Body of pancreas (tissue), 4 donors: Measurements from ENCODE around the gene PIK3CD. TPM values are rescaled to one million over a fixed set of nuclear protein-coding genes. Genes with fewer than 3 reads are reported as not detected.
"Not testable (repeated sequence)": the region's sequence is repeated elsewhere in the genome, so short reads cannot be mapped to it uniquely, and the experiment has no call there.

Experiments used
- ATAC-seq: fragments of 150-250 bp; one replicate; pipeline ENCODE4 v1.9.1; 2016
- DNase-seq, 4 donors: peaks; one replicate each; pipeline ENCODE4 v3.0.0-alpha.2; 2019
- H3K27ac ChIP-seq, 4 donors: fragments of 200-600 bp; sonication (generic); 1 replicate in 3 of 4; 2 replicates in 1 of 4; pipeline versions ENCODE4 v1.5.1 to v1.6.1; 2016 to 2019; ENCODE audit warnings: mild to moderate bottlenecking in 1 of 4, mixed read lengths in 1 of 4, moderate library complexity in 1 of 4
- H3K27me3 ChIP-seq, 2 donors: fragments of 200-600 bp; sonication (generic); one replicate each; pipeline ENCODE4 v1.6.0; 2016; ENCODE audit warnings: mild to moderate bottlenecking in 1 of 2
- H3K36me3 ChIP-seq, 2 donors: fragments of 200-600 bp; sonication (generic); replicated peaks in 1 of 2; 2 replicates each; pipeline ENCODE4 v1.5.1; 2016; ENCODE audit warnings: low read depth in 2 of 2; ENCODE audit not compliant: insufficient read depth in 1 of 2
- H3K4me1 ChIP-seq: fragments of 200-600 bp; sonication (generic); one replicate; pipeline ENCODE4 v1.6.0; 2016
- H3K4me3 ChIP-seq, 2 donors: fragments of 200-600 bp; sonication (generic); 1 replicate in 1 of 2; 2 replicates in 1 of 2; pipeline ENCODE4 v1.5.1; 2016 to 2019
- H3K9me3 ChIP-seq, 3 donors: fragments of 200-600 bp; sonication (generic); 1 replicate in 2 of 3; 2 replicates in 1 of 3; pipeline ENCODE4 v1.5.1; 2016
- CTCF ChIP-seq, 7 experiments: fragments of 450-650 bp in 4 of 7; fragments of 200-600 bp in 3 of 7; sonication (generic) in 3 of 7; IDR thresholded peaks; one replicate each; pipeline ENCODE4 v1.5.1; 2016 to 2019; ENCODE audit warnings: antibody characterized with exemption in 7 of 7
- POLR2A ChIP-seq, 3 donors: fragments of 450-650 bp; IDR thresholded peaks; one replicate each; pipeline ENCODE4 v1.6.1; 2016; ENCODE audit warnings: antibody characterized with exemption in 3 of 3, mild to moderate bottlenecking in 2 of 3
- WGBS, 2 donors: methylation state at CpG; one replicate each; pipeline ENCODE4 v1.1.5; 2017; 5-methylcytosine and 5-hydroxymethylcytosine counted together
- intact Hi-C: fragments of 100-400 bp; cut with DNase I; formaldehyde crosslinking; loops from one replicate; pipeline ENCODE4 v1.15.1; 2023
- total RNA-seq, 2 donors: library from RNA; depleted of rRNA; stranded (reverse); fragments of >200 nt; gene quantifications; one replicate each; pipeline ENCODE4 v1.1.0, GENCODE V29; 2016

Gene PIK3CD
- total RNA-seq, 2 donors from 2014 or later: 3.3 to 6.2 TPM

GRCh38 chr1:9671377-9672140, 20.0 kb downstream of the PIK3CD start:
- Histone ChIP-seq H3K4me3 (no peak overlapping the region), H3K9me3 (no peaks in the 10 kb centered on the region), H3K4me1 (no peaks in the 10 kb centered on the region), H3K27ac (no peak overlapping the region), H3K27me3 (peaks cover 0 to 5% of the 10 kb centered on the region in 2 donors), H3K36me3 (no peaks in the 10 kb centered on the region)
- TF ChIP-seq CTCF (IDR thresholded peaks at IDR 0.05) (no peak), POLR2A (IDR thresholded peaks at IDR 0.05) (no peak)
- DNase-seq (no peak), ATAC-seq (no peak)
- intact Hi-C loops: no loop called here
- WGBS, 2 donors: 78 to 93% methylated on average over 3 to 8 of the region's 8 CpGs

GRCh38 chr1:9672444-9672843, 20.9 kb downstream of the PIK3CD start:
- DNase-seq: no peak
- intact Hi-C loops: no loop called here
- no peak overlapping the region for H3K27ac ChIP-seq
- ATAC-seq: no peak
- no peaks in the 10 kb centered on the region for H3K36me3 ChIP-seq
- H3K27me3 ChIP-seq: peaks cover 0 to 5% of the 10 kb centered on the region in 2 donors
- WGBS, 2 donors: 75 to 84% methylated on average over 5 of the region's 5 CpGs
- TF ChIP-seq CTCF (IDR thresholded peaks at IDR 0.05): no peak
- no peak for TF ChIP-seq POLR2A (IDR thresholded peaks at IDR 0.05)
- H3K4me1 ChIP-seq: no peaks in the 10 kb centered on the region
- no peak overlapping the region for H3K4me3 ChIP-seq
- H3K9me3 ChIP-seq: no peaks in the 10 kb centered on the region

GRCh38 chr1:9675393-9675792, 23.9 kb downstream of the PIK3CD start:
- no peaks in the 10 kb centered on the region for H3K27me3 ChIP-seq
- H3K9me3 ChIP-seq: no peaks in the 10 kb centered on the region
- no peak for ATAC-seq
- TF ChIP-seq POLR2A (IDR thresholded peaks at IDR 0.05): no peak
- TF ChIP-seq CTCF (IDR thresholded peaks at IDR 0.05): no peak
- no peaks in the 10 kb centered on the region for H3K36me3 ChIP-seq
- no peak overlapping the region for H3K27ac ChIP-seq
- no peak for DNase-seq
- WGBS, 2 donors: 63 to 80% methylated on average over 1 to 3 of the region's 3 CpGs
- no peaks in the 10 kb centered on the region for H3K4me1 ChIP-seq
- H3K4me3 ChIP-seq: no peak overlapping the region
- intact Hi-C loops: no loop called here

GRCh38 chr1:9676128-9676527, 24.6 kb downstream of the PIK3CD start:
- H3K27ac ChIP-seq, DNase-seq, H3K9me3 ChIP-seq, H3K27me3 ChIP-seq, H3K4me1 ChIP-seq, ATAC-seq, H3K4me3 ChIP-seq, H3K36me3 ChIP-seq, intact Hi-C loops: not testable (repeated sequence)
- WGBS, 2 donors: 93% methylated on average over 5 to 7 of the region's 7 CpGs

- Histone ChIP-seq H3K4me3 (no peak overlapping the region), H3K27me3 (no peaks in the 10 kb centered on the region), H3K36me3 (no peaks in the 10 kb centered on the region), H3K4me1 (no peaks in the 10 kb centered on the region), H3K9me3 (no peaks in the 10 kb centered on the region), H3K27ac (no peak overlapping the region)
- intact Hi-C loops: no loop called here
- TF ChIP-seq CTCF (IDR thresholded peaks at IDR 0.05): no peak
- no peak for TF ChIP-seq POLR2A (IDR thresholded peaks at IDR 0.05)
- 66 to 72% methylated on average over 10 of the region's 10 CpGs for WGBS, 2 donors
- ATAC-seq (no peak), DNase-seq (no peak)
Measured at GRCh38 chr1:9676815-9677393, 25.4 kb downstream of the PIK3CD start.
